ENCODE data around the gene PUM1.

PUM1 gene

GRCh38 chr1:30894508-30894973 lies 171.0 kb downstream of the PUM1 start:
- DNase-seq (ENCODE audit: low read depth in 3 of 3, low spot score in 1 of 3): no peak

- no peak for DNase-seq (ENCODE audit: low read depth in 3 of 3, low spot score in 1 of 3)
These were observed 171.6 kb downstream of the PUM1 start for GRCh38 chr1:30893776-30894507.

GRCh38 chr1:30892671-30893073 lies 172.8 kb downstream of the PUM1 start:
- no peak for DNase-seq (ENCODE audit: low read depth in 3 of 3, low spot score in 1 of 3)

GRCh38 chr1:30891227-30891552 lies 174.3 kb downstream of the PUM1 start:
- no peak for DNase-seq (ENCODE audit: low read depth in 3 of 3, low spot score in 1 of 3)

- no peak for DNase-seq (ENCODE audit: low read depth in 3 of 3, low spot score in 1 of 3)
These were observed 174.9 kb downstream of the PUM1 start for GRCh38 chr1:30890502-30891226.

GRCh38 chr1:30889511-30889910 lies 176.0 kb downstream of the PUM1 start:
- DNase-seq (ENCODE audit: low read depth in 3 of 3, low spot score in 1 of 3): no peak

GRCh38 chr1:30888975-30889374 lies 176.5 kb downstream of the PUM1 start:
- DNase-seq (ENCODE audit: low read depth in 3 of 3, low spot score in 1 of 3): no peak

GRCh38 chr1:30888391-30888790 lies 177.1 kb downstream of the PUM1 start:
- no peak for DNase-seq (ENCODE audit: low read depth in 3 of 3, low spot score in 1 of 3)

- no peak for DNase-seq (ENCODE audit: low read depth in 3 of 3, low spot score in 1 of 3)
These were observed 177.8 kb downstream of the PUM1 start for GRCh38 chr1:30887485-30888315.

GRCh38 chr1:30886710-30887428 lies 178.6 kb downstream of the PUM1 start:
- DNase-seq (ENCODE audit: low read depth in 3 of 3, low spot score in 1 of 3): no peak

GRCh38 chr1:30885570-30886522 lies 179.7 kb downstream of the PUM1 start:
- DNase-seq (ENCODE audit: low read depth in 3 of 3, low spot score in 1 of 3): no peak

- no peak for DNase-seq (ENCODE audit: low read depth in 3 of 3, low spot score in 1 of 3)
These were observed 180.8 kb downstream of the PUM1 start for GRCh38 chr1:30884723-30885122.

- DNase-seq (ENCODE audit: low read depth in 3 of 3, low spot score in 1 of 3): no peak
These were observed 181.9 kb downstream of the PUM1 start for GRCh38 chr1:30883389-30884172.

GRCh38 chr1:30882678-30883388 lies 182.7 kb downstream of the PUM1 start:
- no peak for DNase-seq (ENCODE audit: low read depth in 3 of 3, low spot score in 1 of 3)
